ENCODE data around the gene ZFYVE28.

The ZFYVE28 gene

GRCh38 chr4:2428496-2429213 is 10.2 kb upstream of the ZFYVE28 start:
- DNase-seq (ENCODE audit: low read depth in 3 of 3, low spot score in 1 of 3): no peak

DNA sequence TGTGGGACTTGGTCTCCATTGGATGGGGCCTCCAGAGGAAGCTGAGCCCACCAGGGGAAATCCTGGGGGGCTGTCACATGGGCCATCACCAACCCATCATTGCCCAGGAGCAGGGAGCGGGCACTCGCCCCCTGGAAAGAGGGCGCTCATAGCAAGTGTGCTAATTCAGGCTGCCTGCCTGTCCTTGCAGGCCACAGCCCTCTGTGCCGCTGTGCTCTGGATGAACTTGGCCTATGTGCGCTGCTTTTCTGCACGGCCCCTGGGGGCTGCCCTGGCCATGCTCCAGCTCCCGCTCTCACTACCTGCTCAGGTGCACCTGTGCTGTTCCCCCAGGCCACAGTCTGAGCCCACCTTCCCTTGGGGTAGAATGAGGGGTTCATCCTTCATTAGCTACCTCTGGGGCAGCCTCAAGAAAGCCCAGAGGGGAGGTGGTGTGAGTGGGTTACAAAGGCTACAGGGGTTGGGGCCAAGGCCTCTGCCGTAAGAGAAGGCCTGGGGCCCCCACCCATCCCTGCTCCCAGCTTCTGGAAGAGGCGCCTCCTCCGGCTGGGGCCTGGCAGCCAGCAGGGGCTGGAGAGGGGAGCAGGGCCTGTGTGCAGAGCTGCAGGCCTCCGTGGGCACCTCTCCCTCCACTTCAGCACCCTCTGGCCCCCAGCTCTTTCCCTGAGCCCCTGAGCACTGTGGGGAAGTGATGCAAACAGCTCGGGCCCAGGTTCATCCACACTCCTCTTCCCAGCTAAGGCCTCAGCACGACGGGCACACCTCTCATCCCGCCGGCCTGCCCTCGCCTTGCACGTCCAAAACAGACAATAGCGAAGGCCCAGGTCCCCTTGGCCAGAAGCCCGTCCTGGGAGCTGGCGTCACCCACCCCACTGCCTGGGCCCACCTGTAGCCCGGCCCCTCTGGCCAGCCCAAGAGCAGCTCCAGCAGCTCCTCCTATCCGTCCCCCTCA is 9.2 kb upstream of the ZFYVE28 start:
- no peak for DNase-seq (ENCODE audit: low read depth in 3 of 3, low spot score in 1 of 3)

GRCh38 chr4:2426711-2427275 is 8.3 kb upstream of the ZFYVE28 start:
- no peak for DNase-seq (ENCODE audit: low read depth in 3 of 3, low spot score in 1 of 3)

GRCh38 chr4:2426069-2426397 is 7.6 kb upstream of the ZFYVE28 start:
- DNase-seq (ENCODE audit: low read depth in 3 of 3, low spot score in 1 of 3): no peak

DNA sequence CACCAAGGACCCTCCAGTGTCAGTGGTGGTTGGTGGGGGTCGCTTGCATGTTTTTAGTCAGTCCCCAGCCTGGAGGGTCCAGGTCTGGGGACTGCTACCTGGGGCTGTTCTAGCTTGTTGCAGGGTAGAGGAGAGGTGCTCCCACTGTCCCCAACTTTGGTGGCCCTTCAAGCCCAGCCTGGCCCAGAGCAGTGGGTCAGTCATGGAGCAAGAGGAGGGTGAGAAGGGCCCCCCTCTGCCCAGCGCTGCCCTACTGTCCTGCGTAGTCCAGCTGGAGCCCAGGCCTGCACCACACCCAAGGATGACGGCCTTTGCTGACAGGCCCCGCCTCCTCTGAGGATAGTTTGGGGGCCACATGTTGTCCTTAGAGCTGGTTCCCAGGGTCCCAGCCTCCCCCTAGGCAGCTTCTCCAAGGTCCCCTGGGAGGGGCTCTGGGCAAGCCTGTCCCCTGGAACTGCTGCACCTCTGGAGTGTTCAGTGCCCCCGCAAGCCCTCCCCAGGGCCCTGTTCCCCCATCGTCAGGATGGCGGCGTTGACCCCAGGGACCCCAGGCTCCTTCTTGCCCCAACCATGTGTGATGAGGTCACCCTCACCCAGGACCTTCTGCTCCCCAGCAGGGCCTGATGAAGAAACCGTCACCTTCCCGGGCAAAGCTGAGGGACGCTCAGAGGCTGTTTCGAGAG is 7.1 kb upstream of the ZFYVE28 start:
- DNase-seq (ENCODE audit: low read depth in 3 of 3, low spot score in 1 of 3): no peak

GRCh38 chr4:2424581-2424980 is 6.1 kb upstream of the ZFYVE28 start:
- DNase-seq (ENCODE audit: low read depth in 3 of 3, low spot score in 1 of 3): no peak

GRCh38 chr4:2423695-2424094 is 5.2 kb upstream of the ZFYVE28 start:
- no peak for DNase-seq (ENCODE audit: low read depth in 3 of 3, low spot score in 1 of 3)

- DNase-seq (ENCODE audit: low read depth in 3 of 3, low spot score in 1 of 3): no peak
These were observed 4.6 kb upstream of the ZFYVE28 start for GRCh38 chr4:2423066-2423465.

DNA sequence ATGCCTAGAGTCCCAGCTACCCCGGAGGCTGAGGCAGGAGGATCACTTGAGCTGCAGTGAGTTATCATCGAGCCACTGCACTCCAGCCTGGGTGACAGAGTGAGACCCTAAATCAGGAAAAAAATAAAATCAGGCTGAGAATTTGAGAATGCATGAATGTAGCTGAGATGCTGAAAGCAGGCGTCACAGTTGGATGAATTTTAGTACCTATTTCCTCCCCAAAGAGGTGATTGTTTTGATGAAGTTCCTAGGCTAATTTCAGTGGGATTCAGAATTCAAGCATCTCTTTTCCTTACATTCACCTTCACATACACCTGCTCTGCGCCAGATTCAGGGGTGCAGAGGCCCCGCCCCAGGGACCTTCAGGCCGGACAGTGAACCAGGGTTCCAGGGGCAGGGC is 3.5 kb upstream of the ZFYVE28 start:
- no peak for DNase-seq (ENCODE audit: low read depth in 3 of 3, low spot score in 1 of 3)

DNA sequence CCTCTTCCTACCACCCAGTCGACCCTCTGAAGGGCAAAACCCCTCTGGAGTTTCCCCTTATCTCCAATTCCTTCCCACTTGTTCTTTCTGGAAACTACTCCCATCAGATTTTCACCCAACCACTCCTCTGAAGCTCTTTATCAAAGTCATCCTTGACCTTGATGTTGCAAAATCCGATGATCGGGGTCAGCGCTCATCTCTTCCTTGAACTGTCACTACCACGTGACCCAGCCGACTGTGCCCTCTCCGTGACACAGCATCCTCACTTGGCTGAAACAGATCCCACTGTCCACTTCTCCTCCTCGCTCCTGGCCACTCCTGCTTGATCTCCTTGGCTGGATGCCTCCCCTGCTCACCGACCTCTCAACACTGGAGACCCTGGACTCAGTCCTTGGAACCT is 1.4 kb upstream of the ZFYVE28 start:
- no peak for DNase-seq (ENCODE audit: low read depth in 3 of 3, low spot score in 1 of 3)

- DNase-seq (ENCODE audit: low read depth in 3 of 3, low spot score in 1 of 3): peak; percentile 96 to 98 (median 96)
These were observed 466 bp upstream of the ZFYVE28 start, which contains the start of gene CFAP99 for GRCh38 chr4:2418650-2419571. TSS of gene CFAP99 (plus strand) at chr4:2418955.

- DNase-seq (ENCODE audit: low read depth in 3 of 3, low spot score in 1 of 3): no peak
These were observed 1.1 kb downstream of the ZFYVE28 start for GRCh38 chr4:2417226-2417764.

GRCh38 chr4:2416564-2417225 is 1.8 kb downstream of the ZFYVE28 start:
- no peak for DNase-seq (ENCODE audit: low read depth in 3 of 3, low spot score in 1 of 3)

DNA sequence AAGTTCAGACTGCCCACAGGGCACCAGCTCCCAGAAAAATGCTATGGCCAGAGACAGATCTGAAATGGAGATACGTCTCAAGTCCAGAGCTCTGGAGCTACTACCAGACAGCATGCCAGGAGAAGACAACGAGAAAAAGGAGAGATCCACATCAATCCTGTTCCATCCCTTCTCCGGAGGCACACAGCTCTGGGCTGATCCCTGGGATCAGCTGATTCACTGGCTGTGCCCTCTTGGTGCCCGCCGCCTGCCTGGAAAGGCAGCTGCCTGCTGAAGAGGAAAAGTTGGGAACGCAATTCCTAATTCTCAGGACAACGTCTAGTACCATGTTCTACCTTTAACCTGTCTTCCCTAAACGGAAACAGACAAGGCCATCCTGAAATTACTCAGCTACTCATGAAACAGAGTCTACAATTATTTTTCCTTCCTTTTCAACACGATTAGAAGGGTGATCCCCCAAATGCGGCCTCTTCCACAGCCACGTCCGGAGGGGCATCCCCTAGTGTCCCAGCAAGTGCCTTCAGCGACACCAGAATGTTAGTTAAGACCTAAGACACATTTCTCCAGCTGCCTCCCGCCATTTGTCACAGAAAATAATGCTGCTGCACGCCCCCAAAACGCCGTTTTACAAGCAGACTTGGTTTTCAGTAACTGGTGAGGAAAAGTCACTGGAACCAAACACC is 2.4 kb downstream of the ZFYVE28 start:
- DNase-seq (ENCODE audit: low read depth in 3 of 3, low spot score in 1 of 3): no peak

DNA sequence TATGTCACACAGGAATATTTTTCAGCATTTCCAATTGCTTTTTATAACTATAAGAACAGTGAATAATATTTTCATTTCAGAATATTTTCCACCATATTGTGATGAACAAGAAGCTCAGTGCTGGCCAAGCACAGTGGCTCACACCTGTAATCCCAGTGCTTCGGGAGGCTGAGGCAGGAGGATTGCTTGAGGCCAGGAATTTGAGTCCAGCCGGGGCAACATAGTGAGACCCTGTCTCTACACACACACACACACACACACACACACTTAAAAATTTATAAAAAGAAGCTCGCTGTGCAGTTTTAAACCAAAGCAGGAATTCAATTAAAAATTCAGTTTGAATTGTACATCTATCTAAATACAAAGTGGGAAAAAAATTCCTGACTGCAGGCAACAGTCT is 3.2 kb downstream of the ZFYVE28 start:
- no peak for DNase-seq (ENCODE audit: low read depth in 3 of 3, low spot score in 1 of 3)

DNA sequence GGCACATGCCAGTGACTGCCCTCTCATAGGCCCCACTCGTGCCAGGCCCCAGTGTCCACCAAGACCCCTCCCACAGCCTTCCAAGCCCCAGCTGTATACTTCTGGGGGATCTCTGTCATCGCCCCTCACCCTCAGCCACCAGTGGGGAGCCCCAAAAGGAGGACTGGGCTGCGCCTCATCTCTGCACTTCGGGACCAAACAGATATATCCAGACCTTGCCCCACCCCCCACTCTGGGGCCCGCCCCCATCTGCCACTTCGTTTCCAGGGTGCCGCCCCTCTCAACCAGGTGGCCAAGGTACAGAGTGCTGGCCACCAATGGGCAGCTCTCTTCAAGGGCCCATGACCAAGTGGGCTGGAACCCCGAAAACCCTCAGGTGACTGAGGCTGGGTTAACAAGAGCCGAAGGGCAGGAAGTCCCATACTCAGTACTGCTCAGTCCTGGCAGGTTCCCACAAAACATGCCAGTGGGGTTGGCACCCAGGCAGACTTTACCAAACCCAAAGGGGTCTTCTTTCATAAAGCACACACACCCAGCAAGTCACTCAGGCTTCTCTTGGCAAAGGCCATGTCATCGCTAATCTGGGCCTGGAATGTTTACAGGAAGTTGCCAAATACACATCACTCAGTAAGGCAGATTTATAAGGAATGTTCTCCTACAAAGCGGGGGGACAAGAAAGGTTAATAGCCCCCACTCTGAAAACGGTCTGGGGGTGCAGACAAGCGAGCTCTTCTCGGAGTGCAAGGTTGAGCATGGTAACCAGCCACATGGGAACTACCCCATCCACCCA is 4.4 kb downstream of the ZFYVE28 start:
- no peak for DNase-seq (ENCODE audit: low read depth in 3 of 3, low spot score in 1 of 3)

GRCh38 chr4:2412885-2413716 is 5.3 kb downstream of the ZFYVE28 start:
- DNase-seq (ENCODE audit: low read depth in 3 of 3, low spot score in 1 of 3): peak; percentile 52 to 74 (median 66)
